GM23338 (cell line): ENCODE measurements around the gene DDX24.

Experiments used
- CTCF ChIP-seq, 2 experiments: fragments of 200-600 bp in 1 of 2; sonication (generic) in 1 of 2; conservative IDR thresholded peaks; 2 replicates each; pipeline versions ENCODE4 v1.5.1 to v1.6.1; 2016 to 2017; ENCODE audit warnings: antibody characterized with exemption in 2 of 2, low read depth in 2 of 2, mild to moderate bottlenecking in 2 of 2, moderate library complexity in 1 of 2
- EZH2phosphoT487 ChIP-seq: fragments of 200-600 bp; sonication (generic); IDR thresholded peaks from one replicate; pipeline ENCODE4 v1.8.1; 2018; ENCODE audit warnings: antibody characterized with exemption; ENCODE audit not compliant: unreplicated experiment
- NANOG ChIP-seq: IDR thresholded peaks from 2 replicates; pipeline ENCODE4 v1.6.1; 2016; ENCODE audit warnings: antibody characterized with exemption, borderline replicate concordance
- POLR2AphosphoS5 ChIP-seq: IDR thresholded peaks from 2 replicates; pipeline ENCODE4 v1.6.1; 2016; ENCODE audit warnings: antibody characterized with exemption, low read depth
- REST ChIP-seq: IDR thresholded peaks from one replicate; pipeline ENCODE4 v1.6.1; 2018; ENCODE audit warnings: antibody characterized with exemption; ENCODE audit not compliant: unreplicated experiment

GRCh38 chr14:94062344-94062940, 18.6 kb downstream of the DDX24 start:
- TF ChIP-seq CTCF (conservative IDR thresholded peaks at IDR 0.05; ENCODE audit: low read depth in 2 of 2) (no peak), EZH2phosphoT487 (no peak), POLR2AphosphoS5 (no peak), REST (no peak), NANOG (no peak)
